ENCODE measurements around the gene BAG2. TPM values are rescaled to one million over a fixed set of nuclear protein-coding genes. Genes with fewer than 3 reads are reported as not detected.

Gene BAG2
- total and polyA plus RNA-seq, 9 donors, result 9.4 to 18.2 (median 13.4) TPM

- Histone ChIP-seq H3K4me3 (no peak overlapping the region), H3K36me3 (no peaks in the 10 kb centered on the region), H3K27me3 (no peaks in the 10 kb centered on the region), H3K27ac (no peak overlapping the region), H3K9me3 (no peaks in the 10 kb centered on the region), H3K4me1 (ENCODE audit: insufficient read depth) (no peaks in the 10 kb centered on the region)
- no peak for DNase-seq
- TF ChIP-seq, protein P1, sequence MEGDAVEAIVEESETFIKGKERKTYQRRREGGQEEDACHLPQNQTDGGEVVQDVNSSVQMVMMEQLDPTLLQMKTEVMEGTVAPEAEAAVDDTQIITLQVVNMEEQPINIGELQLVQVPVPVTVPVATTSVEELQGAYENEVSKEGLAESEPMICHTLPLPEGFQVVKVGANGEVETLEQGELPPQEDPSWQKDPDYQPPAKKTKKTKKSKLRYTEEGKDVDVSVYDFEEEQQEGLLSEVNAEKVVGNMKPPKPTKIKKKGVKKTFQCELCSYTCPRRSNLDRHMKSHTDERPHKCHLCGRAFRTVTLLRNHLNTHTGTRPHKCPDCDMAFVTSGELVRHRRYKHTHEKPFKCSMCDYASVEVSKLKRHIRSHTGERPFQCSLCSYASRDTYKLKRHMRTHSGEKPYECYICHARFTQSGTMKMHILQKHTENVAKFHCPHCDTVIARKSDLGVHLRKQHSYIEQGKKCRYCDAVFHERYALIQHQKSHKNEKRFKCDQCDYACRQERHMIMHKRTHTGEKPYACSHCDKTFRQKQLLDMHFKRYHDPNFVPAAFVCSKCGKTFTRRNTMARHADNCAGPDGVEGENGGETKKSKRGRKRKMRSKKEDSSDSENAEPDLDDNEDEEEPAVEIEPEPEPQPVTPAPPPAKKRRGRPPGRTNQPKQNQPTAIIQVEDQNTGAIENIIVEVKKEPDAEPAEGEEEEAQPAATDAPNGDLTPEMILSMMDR (IDR thresholded peaks at IDR 0.05), result no peak
- TF ChIP-seq POLR2A (IDR thresholded peaks at IDR 0.05) (no peak), EP300 (IDR thresholded peaks at IDR 0.05) (no peak)
- 48 to 66% (median 56%) methylated on average over 4 of the region's 4 CpGs for WGBS, 3 donors
- intact Hi-C loops (cut with DNase I), result no loop called here
These were observed 30.5 kb upstream of the BAG2 start for GRCh38 chr6:57141451-57142177.

DNA sequence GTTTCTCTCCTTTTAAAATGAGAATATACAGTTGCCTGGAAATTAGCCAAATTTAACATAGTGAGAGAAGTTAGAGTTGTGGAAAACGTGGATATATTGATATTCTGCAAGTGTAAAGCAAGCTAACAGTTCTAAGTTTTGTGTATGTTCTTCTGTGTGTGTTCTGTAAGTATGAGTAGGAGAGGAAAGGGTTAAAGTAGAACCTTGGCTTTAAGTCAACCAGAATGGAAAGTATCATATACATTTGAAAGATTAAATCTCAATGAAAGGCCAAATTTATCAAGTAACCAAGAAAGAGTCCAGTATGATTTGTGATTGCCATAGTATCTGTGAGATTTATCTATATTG lies 30.0 kb upstream of the BAG2 start:
- Histone ChIP-seq H3K27ac (no peak overlapping the region), H3K36me3 (no peaks in the 10 kb centered on the region), H3K27me3 (no peaks in the 10 kb centered on the region), H3K4me3 (no peak overlapping the region), H3K9me3 (no peaks in the 10 kb centered on the region), H3K4me1 (ENCODE audit: insufficient read depth) (no peaks in the 10 kb centered on the region)
- no peak for TF ChIP-seq EP300 (IDR thresholded peaks at IDR 0.05)
- TF ChIP-seq, protein P1 (IDR thresholded peaks at IDR 0.05), result no peak
- no peak for TF ChIP-seq POLR2A (IDR thresholded peaks at IDR 0.05)
- 54 to 61% (median 56%) methylated on average over 1 of the region's 1 CpG for WGBS, 3 donors
- no peak for DNase-seq
- intact Hi-C loops (cut with DNase I), result no loop called here

GRCh38 chr6:57143690-57144089 lies 28.4 kb upstream of the BAG2 start:
- H3K27me3 ChIP-seq, result no peaks in the 10 kb centered on the region
- no peak overlapping the region for H3K27ac ChIP-seq
- H3K9me3 ChIP-seq, result no peaks in the 10 kb centered on the region
- no peak for DNase-seq
- TF ChIP-seq POLR2A (IDR thresholded peaks at IDR 0.05), result no peak
- no peak for TF ChIP-seq EP300 (IDR thresholded peaks at IDR 0.05)
- TF ChIP-seq, protein P1 (IDR thresholded peaks at IDR 0.05), result no peak
- WGBS, 3 donors, result 96 to 97% (median 96%) methylated on average over 1 of the region's 1 CpG
- H3K4me1 ChIP-seq (ENCODE audit: insufficient read depth), result no peaks in the 10 kb centered on the region
- no peak overlapping the region for H3K4me3 ChIP-seq
- H3K36me3 ChIP-seq, result no peaks in the 10 kb centered on the region
- intact Hi-C loops (cut with DNase I), result no loop called here

DNA sequence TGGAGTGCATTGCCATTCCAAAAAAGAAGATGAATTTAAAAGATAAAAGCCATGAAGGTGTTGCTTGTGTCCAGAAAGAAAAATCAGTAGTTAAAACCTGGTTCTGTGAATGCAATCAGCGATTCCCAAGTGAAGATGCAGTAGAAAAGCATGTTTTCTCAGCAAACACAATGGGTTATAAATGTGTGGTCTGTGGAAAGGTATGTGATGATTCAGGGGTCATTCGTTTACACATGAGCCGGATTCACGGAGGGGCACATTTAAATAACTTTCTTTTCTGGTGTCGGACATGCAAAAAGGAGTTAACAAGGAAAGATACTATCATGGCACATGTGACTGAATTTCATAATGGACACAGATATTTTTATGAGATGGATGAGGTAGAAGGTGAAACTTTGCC lies 24.7 kb upstream of the BAG2 start:
- TF ChIP-seq POLR2A (IDR thresholded peaks at IDR 0.05) (no peak), EP300 (IDR thresholded peaks at IDR 0.05) (no peak)
- TF ChIP-seq, protein P1 (IDR thresholded peaks at IDR 0.05), result no peak
- no peak overlapping the region for H3K4me3 ChIP-seq
- 92 to 97% (median 96%) methylated on average over 5 of the region's 5 CpGs for WGBS, 3 donors
- H3K4me1 ChIP-seq (ENCODE audit: insufficient read depth), result no peaks in the 10 kb centered on the region
- no peaks in the 10 kb centered on the region for H3K27me3 ChIP-seq
- H3K27ac ChIP-seq, result no peak overlapping the region
- intact Hi-C loops (cut with DNase I), result no loop called here
- no peaks in the 10 kb centered on the region for H3K9me3 ChIP-seq
- H3K36me3 ChIP-seq, result no peaks in the 10 kb centered on the region
- no peak for DNase-seq
